NT2/D1 (cell line): ENCODE measurements around the gene PPEF2.

Experiments
- SUZ12 ChIP-seq: IDR thresholded peaks from 2 replicates; pipeline ENCODE4 v1.6.1; 2011; ENCODE audit not compliant: insufficient read length, insufficient read depth; ENCODE audit errors: extremely low read depth
- YY1 ChIP-seq: IDR thresholded peaks from 2 replicates; pipeline ENCODE4 v1.6.1; 2011; ENCODE audit not compliant: insufficient read length, insufficient read depth
- ZNF274 ChIP-seq: IDR thresholded peaks from 2 replicates; pipeline ENCODE4 v1.6.1; 2011; ENCODE audit warnings: mild to moderate bottlenecking, low read depth, low read length

DNA sequence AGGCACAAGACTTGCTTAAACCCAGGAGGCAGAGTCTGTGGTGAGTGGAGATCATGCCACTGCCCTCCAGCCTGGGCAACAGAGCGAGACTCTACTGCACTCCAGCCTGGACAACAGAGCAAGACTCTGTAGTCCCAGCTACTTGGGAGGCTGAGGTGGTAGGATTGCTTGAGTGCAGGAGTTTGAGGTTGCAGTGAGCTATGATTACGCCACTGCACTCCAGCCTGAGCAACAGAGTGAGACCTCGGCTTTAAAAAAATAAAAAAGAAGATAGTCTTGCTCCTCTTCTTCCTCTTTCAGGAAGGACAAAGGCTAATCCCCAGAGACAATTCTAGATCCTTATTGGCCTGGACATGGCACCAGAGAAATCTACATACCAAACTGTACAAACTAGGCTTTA lies 5.7 kb upstream of the PPEF2 start:
- TF ChIP-seq ZNF274 (no peak), YY1 (no peak), SUZ12 (no peak)
